OCI-LY3 (cell line): ENCODE data around the gene ADARB1.
A peak's percentile ranks its signal among the peaks of the same experiment; 100 is the strongest.

ENCODE experiments used
- EZH2phosphoT487 ChIP-seq: fragments of 200-600 bp; shearing (Covaris generic); IDR thresholded peaks from 2 replicates; pipeline ENCODE4 v1.6.1; 2018; ENCODE audit warnings: antibody characterized with exemption, mixed run types, low read depth
- TF ChIP-seq, protein P1 (sequence below): fragments of 200-600, 300-600 bp; sonication (generic); IDR thresholded peaks from 2 replicates; pipeline ENCODE4 v1.5.1; 2014; ENCODE audit warnings: antibody characterized with exemption, low read length, low read depth

- TF ChIP-seq, protein P1, sequence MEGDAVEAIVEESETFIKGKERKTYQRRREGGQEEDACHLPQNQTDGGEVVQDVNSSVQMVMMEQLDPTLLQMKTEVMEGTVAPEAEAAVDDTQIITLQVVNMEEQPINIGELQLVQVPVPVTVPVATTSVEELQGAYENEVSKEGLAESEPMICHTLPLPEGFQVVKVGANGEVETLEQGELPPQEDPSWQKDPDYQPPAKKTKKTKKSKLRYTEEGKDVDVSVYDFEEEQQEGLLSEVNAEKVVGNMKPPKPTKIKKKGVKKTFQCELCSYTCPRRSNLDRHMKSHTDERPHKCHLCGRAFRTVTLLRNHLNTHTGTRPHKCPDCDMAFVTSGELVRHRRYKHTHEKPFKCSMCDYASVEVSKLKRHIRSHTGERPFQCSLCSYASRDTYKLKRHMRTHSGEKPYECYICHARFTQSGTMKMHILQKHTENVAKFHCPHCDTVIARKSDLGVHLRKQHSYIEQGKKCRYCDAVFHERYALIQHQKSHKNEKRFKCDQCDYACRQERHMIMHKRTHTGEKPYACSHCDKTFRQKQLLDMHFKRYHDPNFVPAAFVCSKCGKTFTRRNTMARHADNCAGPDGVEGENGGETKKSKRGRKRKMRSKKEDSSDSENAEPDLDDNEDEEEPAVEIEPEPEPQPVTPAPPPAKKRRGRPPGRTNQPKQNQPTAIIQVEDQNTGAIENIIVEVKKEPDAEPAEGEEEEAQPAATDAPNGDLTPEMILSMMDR: peak; percentile 88
- TF ChIP-seq EZH2phosphoT487: no peak
Measured at GRCh38 chr21:45128613-45129188, 54.3 kb downstream of the ADARB1 start.
